GM21825 (cell line): ENCODE results near the gene ATF3.

ENCODE experiments used
- ATAC-seq: cut with Tn5 transposase; IDR thresholded peaks from one replicate; pipeline ENCODE4 v1.9.1; 2021; ENCODE audit warnings: mild to moderate bottlenecking, moderate library complexity; ENCODE audit not compliant: unreplicated experiment

ATF3 gene

DNA sequence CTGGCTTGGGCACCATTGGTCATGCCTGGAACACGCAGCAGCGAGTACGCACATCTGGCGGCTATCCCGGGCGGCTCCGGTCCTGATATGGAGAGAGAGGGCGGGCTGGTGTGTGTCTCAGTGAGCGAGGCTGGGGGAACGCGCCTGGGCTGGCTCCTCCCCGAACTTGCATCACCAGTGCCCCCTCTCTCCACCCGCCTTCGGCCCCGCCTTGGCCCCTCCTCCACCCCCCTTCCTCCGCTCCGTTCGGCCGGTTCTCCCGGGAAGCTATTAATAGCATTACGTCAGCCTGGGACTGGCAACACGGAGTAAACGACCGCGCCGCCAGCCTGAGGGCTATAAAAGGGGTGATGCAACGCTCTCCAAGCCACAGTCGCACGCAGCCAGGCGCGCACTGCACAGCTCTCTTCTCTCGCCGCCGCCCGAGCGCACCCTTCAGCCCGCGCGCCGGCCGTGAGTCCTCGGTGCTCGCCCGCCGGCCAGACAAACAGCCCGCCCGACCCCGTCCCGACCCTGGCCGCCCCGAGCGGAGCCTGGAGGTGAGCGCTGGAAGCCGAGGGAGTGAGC, at the start of gene ATF3:
TSS of gene ATF3 (plus strand) at position 370 of the 567 bp plus-strand sequence. CDS start 6,261 bp downstream, outside the sequence.
- peak; percentile 73 for ATAC-seq

DNA sequence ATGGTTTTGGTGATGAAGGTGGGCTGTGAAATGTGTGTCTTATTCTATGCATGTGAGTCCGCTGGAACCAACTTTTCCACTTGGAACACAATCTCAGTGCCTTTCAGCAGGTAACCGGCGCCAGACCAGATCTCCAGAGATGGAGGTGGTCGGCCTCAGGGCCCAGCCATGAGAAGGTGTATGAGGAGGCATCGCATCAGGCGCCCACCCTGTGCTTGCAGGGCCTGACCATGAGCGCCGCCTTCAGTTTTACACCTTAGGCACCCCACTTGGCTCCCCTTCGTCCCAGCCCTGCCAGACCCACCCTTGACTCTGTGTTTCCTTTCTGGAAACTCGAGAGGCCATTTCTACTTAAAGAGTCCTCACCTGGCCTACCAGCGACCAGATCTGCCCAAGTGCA, 48.6 kb upstream of the ATF3 start:
- ATAC-seq = no peak

DNA sequence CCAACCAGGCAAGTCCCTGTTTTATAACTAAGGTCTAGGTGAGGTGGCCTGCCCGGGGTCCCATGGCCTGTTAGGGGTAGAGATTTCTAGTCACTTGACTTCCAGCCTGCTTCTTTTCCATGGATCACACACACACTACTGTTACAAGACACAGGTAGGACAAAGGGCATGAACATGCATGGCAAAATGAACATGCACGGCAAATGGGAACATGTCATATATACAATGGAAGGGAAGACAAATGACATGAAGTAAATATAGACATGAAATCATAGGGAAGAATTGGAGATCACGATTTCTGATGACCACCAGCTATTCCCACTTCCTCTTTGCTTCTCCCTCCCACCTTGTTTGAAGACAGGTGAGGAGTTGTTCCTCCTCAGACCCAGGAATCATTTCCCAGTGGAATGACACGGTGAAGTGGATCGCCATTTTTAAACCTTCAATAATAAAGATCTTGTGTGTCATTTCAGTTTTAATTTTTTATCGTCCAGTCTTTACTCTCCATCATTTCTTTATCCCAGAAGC, 47.6 kb upstream of the ATF3 start:
- ATAC-seq = no peak

DNA sequence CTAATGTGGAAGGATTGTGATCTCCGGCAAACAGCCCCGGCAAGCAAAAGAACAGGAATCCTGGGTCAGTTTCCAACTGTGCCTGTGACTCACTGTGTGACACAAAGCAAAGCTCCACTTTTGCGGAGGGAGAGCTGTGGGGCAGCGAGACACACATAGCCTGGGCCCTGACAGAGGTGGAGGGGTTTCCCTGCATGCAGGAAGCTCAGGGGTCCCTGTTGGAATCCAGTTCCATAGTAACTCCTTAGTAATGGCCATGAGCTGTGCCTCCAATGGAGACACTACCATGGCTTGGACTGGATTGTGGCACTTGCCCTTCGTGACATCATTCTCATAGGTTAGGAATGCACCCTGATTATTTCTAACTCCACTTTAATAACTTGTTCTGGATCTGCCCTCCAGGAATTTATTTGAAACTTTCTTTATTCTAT, 47.0 kb upstream of the ATF3 start:
- ATAC-seq = no peak

DNA sequence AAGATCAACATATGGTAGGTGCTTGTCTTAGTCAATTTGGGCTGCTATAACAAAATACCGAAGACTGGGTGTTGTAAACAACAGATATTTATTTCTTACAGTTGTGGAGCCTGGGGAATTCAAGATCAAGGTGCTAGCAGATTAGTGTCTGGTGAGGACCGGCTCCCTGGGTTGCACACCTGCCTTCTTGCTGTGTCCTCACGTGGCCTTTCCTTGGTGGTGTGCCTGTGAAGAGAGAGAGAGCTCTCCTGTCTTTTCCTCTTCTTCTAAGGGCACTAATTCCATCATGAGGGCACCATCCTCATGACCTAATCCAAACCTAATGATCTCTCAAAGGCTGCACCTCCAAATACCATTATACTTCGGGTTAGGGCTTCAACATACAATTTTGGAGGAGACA, 45.8 kb upstream of the ATF3 start:
- ATAC-seq = no peak

DNA sequence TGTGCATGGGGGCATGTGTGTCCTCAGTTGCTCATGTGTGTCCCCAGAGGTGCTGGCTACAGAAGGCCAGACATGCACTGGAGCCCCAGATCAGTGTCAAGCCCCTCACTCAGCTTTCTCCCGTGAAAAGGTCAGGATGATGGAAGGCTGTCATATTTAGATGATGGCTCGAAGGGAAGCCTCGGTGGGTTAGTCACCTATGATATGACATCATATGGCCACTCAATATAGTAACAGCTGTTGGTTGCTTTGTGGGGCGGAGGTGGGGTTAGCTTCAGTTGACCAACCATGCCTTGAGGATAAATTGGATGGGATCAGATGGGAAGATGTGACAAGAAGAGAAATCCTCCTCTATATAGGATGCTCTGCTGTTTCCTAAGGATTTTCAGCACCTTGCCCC, 43.5 kb upstream of the ATF3 start:
- no peak for ATAC-seq

GRCh38 chr1:212565571-212566305, 42.8 kb upstream of the ATF3 start:
- ATAC-seq = no peak

- peak; percentile 96 for ATAC-seq
These were observed 41.8 kb upstream of the ATF3 start for GRCh38 chr1:212566522-212567479.

DNA sequence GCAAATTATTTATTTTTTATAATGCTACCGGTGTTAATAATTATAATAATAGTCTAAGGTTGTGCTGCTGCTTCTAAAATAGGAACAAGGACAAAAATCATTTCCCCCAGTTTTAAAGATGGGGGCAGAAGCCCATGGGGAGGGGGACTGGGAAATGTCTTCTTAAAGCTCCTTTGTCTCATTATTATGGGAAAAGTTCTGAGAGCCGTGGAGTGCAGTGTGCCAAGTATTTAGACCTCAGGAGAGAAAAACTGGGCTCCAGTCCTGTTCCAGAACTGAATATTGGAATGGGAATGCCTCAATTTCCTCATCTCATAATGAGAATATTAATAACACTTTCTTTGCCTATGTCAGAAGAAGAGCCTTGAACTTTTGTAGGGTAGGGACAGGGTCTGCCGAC, 40.9 kb upstream of the ATF3 start:
- ATAC-seq = no peak

DNA sequence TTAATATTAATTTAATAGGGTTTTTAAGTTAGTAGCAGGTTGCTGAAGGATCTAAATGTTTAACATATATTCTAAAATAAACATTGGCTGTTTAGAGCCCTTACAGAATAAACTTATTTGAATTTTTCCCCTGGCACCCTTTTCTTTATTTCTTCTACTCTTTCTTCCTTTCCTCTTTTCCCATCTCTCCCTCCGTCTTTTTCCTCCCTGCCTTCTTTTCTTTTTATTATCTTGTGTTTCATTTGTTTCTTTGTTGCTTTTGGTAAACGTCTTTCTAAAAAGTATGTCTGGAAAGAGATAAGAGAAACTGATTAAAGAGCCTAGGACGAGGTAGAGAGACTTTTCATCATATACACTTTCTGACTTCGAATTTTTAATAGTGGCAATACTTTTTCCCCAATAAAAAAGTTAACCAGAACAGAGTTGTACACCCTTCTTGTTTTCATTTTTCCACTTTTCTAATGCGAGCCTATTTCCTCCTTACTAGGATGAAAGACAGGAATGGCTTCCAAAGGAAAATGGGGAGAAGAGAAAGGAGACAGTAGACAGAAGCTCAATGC, 39.5 kb upstream of the ATF3 start:
- no peak for ATAC-seq

GRCh38 chr1:212574732-212575131, 33.8 kb upstream of the ATF3 start:
- ATAC-seq = no peak

DNA sequence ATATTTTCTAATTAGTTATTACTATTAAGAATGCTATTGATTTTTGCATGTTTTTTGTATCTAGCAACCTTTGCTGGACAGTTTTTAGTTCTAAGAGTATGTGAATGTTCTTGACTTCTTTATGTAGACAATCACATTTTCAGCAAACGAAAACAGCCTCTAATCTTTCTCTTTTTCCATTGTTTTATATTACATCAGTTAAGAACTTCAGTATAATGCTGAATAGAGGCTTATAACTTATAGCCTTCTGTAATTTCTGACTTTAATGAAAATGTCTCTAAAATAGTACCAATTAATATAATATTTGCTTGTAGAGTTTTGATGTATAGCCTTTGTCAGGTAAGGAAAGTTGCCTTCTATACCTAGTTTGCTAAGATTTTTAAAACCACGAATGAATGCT, 33.2 kb upstream of the ATF3 start:
- ATAC-seq = no peak

GRCh38 chr1:212578041-212578440, 30.5 kb upstream of the ATF3 start:
- no peak for ATAC-seq

- no peak for ATAC-seq
These were observed 27.5 kb upstream of the ATF3 start for GRCh38 chr1:212581034-212581433.

DNA sequence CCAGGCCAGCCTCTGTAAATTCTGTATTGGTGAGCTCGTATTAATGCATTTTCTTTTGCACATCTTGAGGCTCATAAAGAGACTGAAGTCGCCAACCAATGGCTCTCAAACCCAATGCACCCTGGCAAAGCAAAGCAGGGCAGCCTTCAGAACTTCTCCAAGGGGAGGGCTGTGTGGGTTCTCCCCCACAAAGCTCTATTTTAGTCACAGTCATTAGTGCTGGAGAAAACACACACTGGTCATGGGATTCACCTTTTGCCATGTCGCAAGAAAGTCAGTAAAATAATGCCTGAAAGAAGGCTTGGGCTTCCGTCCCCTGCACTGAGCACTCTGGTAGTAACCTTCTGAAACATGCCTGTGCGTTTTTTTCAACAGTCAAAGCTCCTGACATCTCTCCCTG, 26.3 kb upstream of the ATF3 start:
- ATAC-seq = no peak

DNA sequence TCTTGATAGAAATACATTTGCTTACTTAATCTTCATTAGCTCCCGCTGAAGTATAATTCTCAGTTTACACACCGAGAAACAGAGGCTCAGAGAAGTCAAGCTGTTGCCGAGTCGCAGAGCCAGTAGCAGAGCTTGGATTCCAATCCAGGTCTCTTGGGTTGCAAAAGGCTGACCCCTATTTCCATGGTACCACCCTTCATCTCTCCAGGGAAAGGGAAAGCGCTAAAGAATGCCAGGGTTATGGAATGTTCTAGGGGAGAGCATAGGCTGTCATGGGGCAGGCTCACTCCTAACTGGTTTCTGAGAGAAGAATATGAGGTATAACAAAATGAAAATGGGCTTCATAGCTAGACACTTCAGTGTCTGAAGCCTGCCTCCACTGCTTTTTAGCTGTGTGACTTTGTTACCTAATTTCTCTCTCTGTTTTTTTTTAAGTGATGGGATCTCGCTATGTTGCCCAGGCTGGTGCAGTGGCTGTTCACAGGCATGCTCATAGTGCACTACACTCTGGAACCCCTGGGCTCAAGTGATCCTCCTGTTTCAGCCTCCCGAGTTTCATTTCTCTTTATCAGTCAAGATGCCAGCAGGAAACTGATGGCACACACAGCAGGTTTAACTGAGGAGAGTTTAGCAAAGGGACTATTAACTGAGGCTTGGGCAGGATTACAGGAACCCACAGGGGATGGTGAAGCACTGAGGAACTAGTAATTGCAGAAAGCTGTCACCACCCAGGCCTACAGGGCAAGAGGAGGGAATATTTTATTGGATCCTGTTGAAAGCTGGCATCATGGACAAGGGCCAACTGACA, 25.5 kb upstream of the ATF3 start:
- no peak for ATAC-seq

- no peak for ATAC-seq
These were observed 24.9 kb upstream of the ATF3 start for GRCh38 chr1:212583643-212584042.

DNA sequence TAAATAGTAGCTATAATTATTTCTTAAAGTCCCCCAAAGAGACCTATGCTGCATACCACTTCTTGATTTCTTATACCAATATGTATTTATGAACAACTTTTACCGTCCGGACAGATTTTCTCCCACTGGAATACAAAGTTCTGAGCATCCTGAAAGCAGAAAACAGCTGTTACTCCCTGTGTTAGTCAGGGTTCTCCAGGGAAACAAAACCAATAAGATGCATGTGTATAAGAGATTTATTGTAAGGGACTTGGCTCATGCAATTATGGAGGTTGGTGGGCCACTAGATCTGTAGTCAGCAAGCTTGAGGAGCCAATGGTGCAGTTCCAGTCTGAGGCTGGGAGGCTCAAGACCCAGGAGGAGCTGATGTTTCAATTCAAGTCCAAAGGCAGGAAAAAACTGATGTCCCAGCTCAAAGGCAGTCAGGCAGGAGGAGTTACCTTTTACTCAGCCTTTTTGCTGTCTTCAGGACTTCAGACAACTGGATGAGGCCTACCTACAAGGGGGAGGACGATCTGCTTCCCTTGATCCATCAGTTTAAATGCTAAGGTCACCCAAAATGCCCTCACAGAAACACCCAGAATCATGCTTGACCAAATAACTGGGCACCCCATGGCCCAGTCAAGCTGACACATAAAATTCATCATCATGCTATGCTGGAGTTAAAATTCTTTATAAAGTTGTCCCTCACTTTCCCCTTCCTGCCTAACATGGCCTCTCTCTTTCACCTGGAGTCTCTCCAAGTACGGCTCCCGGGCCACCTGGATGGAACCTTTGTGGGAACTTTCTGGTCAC, 24.3 kb upstream of the ATF3 start:
- ATAC-seq = no peak

- no peak for ATAC-seq
These were observed 23.4 kb upstream of the ATF3 start for GRCh38 chr1:212585210-212585609.
